Natural killer cell (primary cell): ENCODE results near the gene AGAP2. TPM values are rescaled to one million over a fixed set of nuclear protein-coding genes. Genes with fewer than 3 reads are reported as not detected.

Source experiments
- ATAC-seq, 3 donors: fragments of 150-1000 bp in 2 of 3; fragments of 200-7000 bp in 1 of 3; cut with Tn5 transposase; 1 replicate in 1 of 3; 2 replicates in 2 of 3; pipeline ENCODE4 v1.10.0; 2021; ENCODE audit warnings: mild to moderate bottlenecking in 2 of 3, moderate library complexity in 2 of 3
- DNase-seq, 2 donors: peaks; one replicate each; pipeline versions ENCODE4 v3.0.0 to v3.0.0-alpha.2; 2013 to 2021; ENCODE audit warnings: mixed read lengths in 1 of 2
- H3K27ac ChIP-seq: one replicate; pipeline ENCODE4 v1.5.1; 2013; ENCODE audit warnings: mild to moderate bottlenecking, low read length
- H3K27me3 ChIP-seq: one replicate; pipeline ENCODE4 v1.6.1; 2013; ENCODE audit warnings: low read length; ENCODE audit not compliant: control insufficient read depth, insufficient read depth
- H3K36me3 ChIP-seq: one replicate; pipeline ENCODE4 v1.6.1; 2013; ENCODE audit warnings: low read length; ENCODE audit not compliant: control insufficient read depth, insufficient read depth
- H3K4me1 ChIP-seq: one replicate; pipeline ENCODE4 v1.6.1; 2013; ENCODE audit warnings: low read length; ENCODE audit not compliant: control insufficient read depth, insufficient read depth
- H3K4me3 ChIP-seq: one replicate; pipeline ENCODE4 v1.5.1; 2013; ENCODE audit warnings: low read length
- H3K9me3 ChIP-seq: one replicate; pipeline ENCODE4 v1.6.1; 2013; ENCODE audit warnings: low read length; ENCODE audit not compliant: control insufficient read depth, insufficient read depth
- H3K27ac Mint-ChIP-seq, 2 donors: one replicate each; pipeline ENCODE4 v1.8.0; 2022; ENCODE audit warnings: mild to moderate bottlenecking in 2 of 2, mixed read lengths in 2 of 2, moderate library complexity in 1 of 2
- H3K27me3 Mint-ChIP-seq, 2 donors: one replicate each; pipeline ENCODE4 v1.8.0; 2022; ENCODE audit warnings: low read depth in 2 of 2, mixed read lengths in 2 of 2
- H3K36me3 Mint-ChIP-seq: one replicate; pipeline ENCODE4 v1.8.0; 2022; ENCODE audit warnings: mixed read lengths
- H3K4me1 Mint-ChIP-seq, 2 donors: one replicate each; pipeline ENCODE4 v1.8.0; 2022; ENCODE audit warnings: mixed read lengths in 2 of 2
- H3K4me3 Mint-ChIP-seq: one replicate; pipeline ENCODE4 v1.8.0; 2022; ENCODE audit warnings: mild to moderate bottlenecking, moderate library complexity, mixed read lengths
- H3K9me3 Mint-ChIP-seq, 2 donors: one replicate each; pipeline ENCODE4 v1.8.0; 2022; ENCODE audit warnings: mixed read lengths in 2 of 2
- WGBS: methylation state at CpG from one replicate; pipeline ENCODE4 v1.1.7; 2013; ENCODE audit warnings: missing lambda C conversion rate; ENCODE audit not compliant: insufficient coverage; 5-methylcytosine and 5-hydroxymethylcytosine counted together
- intact Hi-C: fragments of 100-400 bp; cut with micrococcal nuclease; formaldehyde crosslinking; loops from one replicate; pipeline ENCODE4 v1.14.2; 2022
- total RNA-seq, 4 donors: library from RNA; stranded (reverse); fragments of 120-200 nt in 1 of 4; gene quantifications; one replicate each; pipeline versions ENCODE4 v1.2.3 to v1.2.4, GENCODE V29; 2013 to 2022
- TF ChIP-seq, protein P1 (sequence below): fragments of 200-600 bp; IDR thresholded peaks from one replicate; pipeline ENCODE4 v1.8.0; 2022; ENCODE audit warnings: antibody characterized with exemption

The AGAP2 gene
- total RNA-seq, 3 donors from 2014 or later (not counting 1 experiment from before 2014, with no cell fraction given), result 54.1 to 63.5 (median 54.8) TPM

DNA sequence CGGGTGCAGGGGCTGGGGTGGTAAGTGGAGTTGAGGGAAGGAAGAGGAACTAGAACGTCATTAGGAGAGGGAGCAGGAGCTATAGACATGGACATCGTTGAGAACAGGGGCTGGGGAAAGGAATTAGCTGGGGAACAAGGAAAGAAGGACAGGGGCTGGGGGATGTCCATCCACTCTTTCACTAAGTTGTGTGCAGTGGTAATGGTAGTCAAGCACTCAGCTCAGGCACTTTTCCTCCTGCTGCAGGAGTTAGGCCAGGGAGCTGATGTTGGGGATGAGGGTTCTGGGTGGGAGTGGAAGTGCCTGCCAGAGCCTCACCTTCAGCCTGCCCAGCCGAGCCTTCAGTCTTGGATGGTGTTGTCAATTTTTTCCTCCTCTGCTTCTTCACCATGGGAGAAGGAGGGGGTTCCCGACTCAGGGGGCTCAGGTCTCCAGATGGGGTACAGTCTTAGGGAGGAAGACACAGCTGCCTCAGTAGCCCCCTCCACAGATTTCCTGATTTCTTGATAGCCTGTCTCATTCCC lies 9.2 kb downstream of the AGAP2 start:
- Mint-ChIP-seq H3K27ac (no peak overlapping the region), H3K4me1 (peaks cover 8 to 19% of the 10 kb centered on the region in 2 donors), H3K9me3 (no peaks in the 10 kb centered on the region), H3K4me3 (no peak overlapping the region), H3K36me3 (peaks cover 1% of the 10 kb centered on the region), H3K27me3 (no peaks in the 10 kb centered on the region)
- H3K27ac ChIP-seq, result no peak overlapping the region
- no peaks in the 10 kb centered on the region for H3K27me3 ChIP-seq
- H3K4me3 ChIP-seq, result no peak overlapping the region
- intact Hi-C loops, result no loop called here
- H3K36me3 ChIP-seq, result peaks cover 77% of the 10 kb centered on the region
- ATAC-seq (no peak), DNase-seq (no peak)
- WGBS, result 78% methylated on average over 4 of the region's 5 CpGs
- no peaks in the 10 kb centered on the region for H3K9me3 ChIP-seq
- TF ChIP-seq, protein P1, sequence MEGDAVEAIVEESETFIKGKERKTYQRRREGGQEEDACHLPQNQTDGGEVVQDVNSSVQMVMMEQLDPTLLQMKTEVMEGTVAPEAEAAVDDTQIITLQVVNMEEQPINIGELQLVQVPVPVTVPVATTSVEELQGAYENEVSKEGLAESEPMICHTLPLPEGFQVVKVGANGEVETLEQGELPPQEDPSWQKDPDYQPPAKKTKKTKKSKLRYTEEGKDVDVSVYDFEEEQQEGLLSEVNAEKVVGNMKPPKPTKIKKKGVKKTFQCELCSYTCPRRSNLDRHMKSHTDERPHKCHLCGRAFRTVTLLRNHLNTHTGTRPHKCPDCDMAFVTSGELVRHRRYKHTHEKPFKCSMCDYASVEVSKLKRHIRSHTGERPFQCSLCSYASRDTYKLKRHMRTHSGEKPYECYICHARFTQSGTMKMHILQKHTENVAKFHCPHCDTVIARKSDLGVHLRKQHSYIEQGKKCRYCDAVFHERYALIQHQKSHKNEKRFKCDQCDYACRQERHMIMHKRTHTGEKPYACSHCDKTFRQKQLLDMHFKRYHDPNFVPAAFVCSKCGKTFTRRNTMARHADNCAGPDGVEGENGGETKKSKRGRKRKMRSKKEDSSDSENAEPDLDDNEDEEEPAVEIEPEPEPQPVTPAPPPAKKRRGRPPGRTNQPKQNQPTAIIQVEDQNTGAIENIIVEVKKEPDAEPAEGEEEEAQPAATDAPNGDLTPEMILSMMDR, result no peak
- H3K4me1 ChIP-seq, result peaks cover 6% of the 10 kb centered on the region

DNA sequence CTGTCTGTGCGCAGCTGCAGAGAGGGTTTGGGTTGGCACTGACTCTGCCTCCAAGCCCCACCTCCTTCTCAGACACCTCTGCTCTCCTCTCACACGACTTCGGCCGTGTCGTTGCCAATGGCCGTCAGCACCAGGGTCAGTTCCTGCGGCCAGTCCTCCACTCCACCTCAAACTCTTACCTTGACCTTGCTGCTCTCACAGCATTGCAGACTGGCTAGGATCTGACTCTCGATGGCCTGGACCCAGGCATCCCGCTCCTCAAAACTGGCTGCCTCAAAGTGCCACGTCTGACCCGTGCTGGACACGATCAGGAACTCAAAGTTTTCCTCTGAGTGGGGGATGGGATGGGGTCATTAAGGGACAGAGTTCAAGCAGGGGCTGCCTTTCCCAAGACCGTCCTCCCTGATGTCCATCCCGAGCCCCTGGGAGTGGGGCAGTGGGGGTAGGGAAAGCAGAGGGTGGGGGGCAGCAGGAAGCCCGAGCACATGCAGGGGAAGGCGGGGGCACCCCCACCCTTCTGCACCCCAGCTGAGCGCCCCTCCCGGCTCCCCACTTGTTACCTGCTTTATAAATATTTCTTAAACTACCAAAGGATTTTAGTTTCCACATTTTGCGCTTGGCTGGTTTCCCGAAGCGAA lies 10.7 kb downstream of the AGAP2 start:
- no peaks in the 10 kb centered on the region for H3K36me3 Mint-ChIP-seq
- no peak for ATAC-seq

DNA sequence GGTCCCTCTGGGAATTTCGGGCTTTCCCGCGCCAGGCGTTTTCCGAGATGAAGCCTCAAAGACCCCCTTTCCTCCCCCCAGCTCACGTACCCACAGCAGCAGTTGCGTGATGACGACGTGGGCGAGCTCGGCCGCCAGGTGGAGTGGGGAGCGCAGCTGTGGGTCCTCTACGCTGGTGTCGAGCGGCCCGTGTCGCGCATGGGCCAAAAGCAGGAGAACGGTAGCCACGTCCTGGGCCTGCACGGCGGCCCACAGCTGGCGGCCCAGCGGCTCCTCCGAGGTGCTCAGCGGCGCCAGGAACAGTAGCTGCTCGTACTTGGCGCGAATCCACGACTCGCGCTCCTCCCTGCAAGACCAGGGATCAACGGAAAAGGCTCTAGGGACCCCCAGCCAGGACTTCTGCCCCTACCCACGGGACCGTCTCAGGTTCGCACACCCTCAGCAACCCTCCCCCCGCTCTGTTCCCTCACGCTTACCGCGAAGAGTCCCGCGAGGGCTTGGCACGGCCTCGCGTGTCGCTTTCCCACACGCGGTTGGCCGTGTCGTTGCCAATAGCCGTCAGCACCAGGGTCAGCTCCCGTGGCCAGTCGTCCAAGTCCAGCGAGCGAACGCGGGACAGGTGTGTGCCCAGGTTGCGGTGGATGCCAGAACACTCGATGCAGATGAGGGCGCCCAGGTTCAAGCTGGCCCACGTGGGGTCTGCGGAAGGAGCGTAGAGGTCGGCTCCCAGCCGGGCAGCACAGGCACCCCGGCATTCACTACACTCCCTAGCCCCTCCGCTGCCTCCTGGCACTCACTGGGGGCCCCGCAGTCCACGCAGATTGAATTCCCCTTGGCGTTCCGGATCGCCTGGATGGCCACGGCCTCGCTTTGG lies 11.4 kb downstream of the AGAP2 start:
- intact Hi-C loops, result no loop called here
- Mint-ChIP-seq H3K9me3 (no peaks in the 10 kb centered on the region), H3K4me3 (no peak overlapping the region), H3K36me3 (no peaks in the 10 kb centered on the region), H3K27ac (no peak overlapping the region), H3K4me1 (peaks cover 11 to 18% of the 10 kb centered on the region in 2 donors), H3K27me3 (no peaks in the 10 kb centered on the region)
- peaks cover 6% of the 10 kb centered on the region for H3K4me1 ChIP-seq
- ATAC-seq (no peak), DNase-seq (peak in 1 of 2 donors; percentile 15)
- H3K27me3 ChIP-seq, result no peaks in the 10 kb centered on the region
- H3K27ac ChIP-seq, result no peak overlapping the region
- WGBS, result 98% methylated on average over 76 of the region's 76 CpGs
- H3K9me3 ChIP-seq, result no peaks in the 10 kb centered on the region
- H3K36me3 ChIP-seq, result peaks cover 54% of the 10 kb centered on the region
- TF ChIP-seq, protein P1, result no peak
- H3K4me3 ChIP-seq, result no peak overlapping the region

More for the DNA sequence above, 10.7 kb downstream of the AGAP2 start:
- no peaks in the 10 kb centered on the region for H3K9me3 Mint-ChIP-seq
- peaks cover 11 to 17% of the 10 kb centered on the region in 2 donors for H3K4me1 Mint-ChIP-seq
- H3K4me3 Mint-ChIP-seq, result no peak overlapping the region
- no peak for DNase-seq
- Histone ChIP-seq H3K9me3 (no peaks in the 10 kb centered on the region), H3K36me3 (peaks cover 62% of the 10 kb centered on the region), H3K27ac (no peak overlapping the region), H3K4me1 (peaks cover 6% of the 10 kb centered on the region), H3K4me3 (no peak overlapping the region), H3K27me3 (no peaks in the 10 kb centered on the region)
- no peak overlapping the region for H3K27ac Mint-ChIP-seq
- WGBS, result 95% methylated on average over 17 of the region's 21 CpGs
- intact Hi-C loops, result no loop called here
- TF ChIP-seq, protein P1, result no peak
- H3K27me3 Mint-ChIP-seq, result no peaks in the 10 kb centered on the region
